ENCODE measurements around the gene OVCA2. TPM values are rescaled to one million over a fixed set of nuclear protein-coding genes. Genes with fewer than 3 reads are reported as not detected.

The OVCA2 gene
- total RNA-seq, 1 experiment from 2014 or later, result 42.5 TPM

DNA sequence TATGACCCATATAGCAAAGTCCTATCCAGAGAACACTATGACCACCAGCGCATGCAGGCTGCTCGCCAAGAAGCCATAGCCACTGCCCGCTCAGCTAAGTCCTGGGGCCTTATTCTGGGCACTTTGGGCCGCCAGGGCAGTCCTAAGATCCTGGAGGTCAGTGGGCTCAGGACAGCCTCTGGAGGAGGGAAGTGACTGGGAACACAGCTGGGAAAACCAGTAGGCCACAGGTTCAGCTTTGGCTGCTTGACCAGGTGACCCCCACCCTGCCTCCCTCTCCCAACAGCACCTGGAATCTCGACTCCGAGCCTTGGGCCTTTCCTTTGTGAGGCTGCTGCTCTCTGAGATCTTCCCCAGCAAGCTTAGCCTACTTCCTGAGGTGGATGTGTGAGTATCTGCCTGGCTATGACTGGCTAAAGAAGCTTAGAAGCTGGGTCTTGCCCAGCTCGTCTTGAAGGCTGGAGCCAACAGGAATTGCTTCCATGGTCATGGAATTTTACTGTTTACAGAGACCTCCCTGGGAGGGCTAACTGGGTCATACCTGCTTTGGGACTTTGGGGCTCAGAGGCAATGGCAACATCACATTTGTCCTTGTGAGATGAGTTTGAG, 1.5 kb upstream of the OVCA2 start:
- Histone ChIP-seq H3K4me1 (ENCODE audit: control insufficient read depth, insufficient read depth, low read length) (peaks cover 12% of the 10 kb centered on the region), H3K27me3 (ENCODE audit: control insufficient read depth, insufficient read depth, low read length) (no peaks in the 10 kb centered on the region), H3K4me3 (ENCODE audit: low read depth in 2 of 2, low read length in 2 of 2) (no peak overlapping the region), H3K9me3 (ENCODE audit: control insufficient read depth, insufficient read depth, low read depth, low read length) (no peaks in the 10 kb centered on the region), H3K36me3 (ENCODE audit: control insufficient read depth, insufficient read depth, low read length) (0 out of 2 replicates have a peak, but pooled peaks cover 3% of the 10 kb centered on the region), H3K27ac (ENCODE audit: low read length) (no peak overlapping the region)
- TF ChIP-seq SIN3A (IDR thresholded peaks at IDR 0.05; ENCODE audit: borderline replicate concordance, insufficient read depth, low read depth, low read length) (no peak), TCF7L2 (IDR thresholded peaks at IDR 0.05; ENCODE audit: low read depth, low read length) (no peak)
- TF ChIP-seq, protein P1, sequence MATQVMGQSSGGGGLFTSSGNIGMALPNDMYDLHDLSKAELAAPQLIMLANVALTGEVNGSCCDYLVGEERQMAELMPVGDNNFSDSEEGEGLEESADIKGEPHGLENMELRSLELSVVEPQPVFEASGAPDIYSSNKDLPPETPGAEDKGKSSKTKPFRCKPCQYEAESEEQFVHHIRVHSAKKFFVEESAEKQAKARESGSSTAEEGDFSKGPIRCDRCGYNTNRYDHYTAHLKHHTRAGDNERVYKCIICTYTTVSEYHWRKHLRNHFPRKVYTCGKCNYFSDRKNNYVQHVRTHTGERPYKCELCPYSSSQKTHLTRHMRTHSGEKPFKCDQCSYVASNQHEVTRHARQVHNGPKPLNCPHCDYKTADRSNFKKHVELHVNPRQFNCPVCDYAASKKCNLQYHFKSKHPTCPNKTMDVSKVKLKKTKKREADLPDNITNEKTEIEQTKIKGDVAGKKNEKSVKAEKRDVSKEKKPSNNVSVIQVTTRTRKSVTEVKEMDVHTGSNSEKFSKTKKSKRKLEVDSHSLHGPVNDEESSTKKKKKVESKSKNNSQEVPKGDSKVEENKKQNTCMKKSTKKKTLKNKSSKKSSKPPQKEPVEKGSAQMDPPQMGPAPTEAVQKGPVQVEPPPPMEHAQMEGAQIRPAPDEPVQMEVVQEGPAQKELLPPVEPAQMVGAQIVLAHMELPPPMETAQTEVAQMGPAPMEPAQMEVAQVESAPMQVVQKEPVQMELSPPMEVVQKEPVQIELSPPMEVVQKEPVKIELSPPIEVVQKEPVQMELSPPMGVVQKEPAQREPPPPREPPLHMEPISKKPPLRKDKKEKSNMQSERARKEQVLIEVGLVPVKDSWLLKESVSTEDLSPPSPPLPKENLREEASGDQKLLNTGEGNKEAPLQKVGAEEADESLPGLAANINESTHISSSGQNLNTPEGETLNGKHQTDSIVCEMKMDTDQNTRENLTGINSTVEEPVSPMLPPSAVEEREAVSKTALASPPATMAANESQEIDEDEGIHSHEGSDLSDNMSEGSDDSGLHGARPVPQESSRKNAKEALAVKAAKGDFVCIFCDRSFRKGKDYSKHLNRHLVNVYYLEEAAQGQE (IDR thresholded peaks at IDR 0.05; ENCODE audit: insufficient read depth in 1 of 2, low read depth in 2 of 2, low read length in 1 of 2), result no peak
- POLR2A ChIA-PET, result interaction anchor here (0.6 kb wide), 1 partner anchor 9 kb away, joined by 5 read pairs; no protein-coding TSS in a partner anchor
- CTCF ChIA-PET, result no interaction called here
- intact Hi-C loops (cut with micrococcal nuclease; ENCODE audit: unreplicated experiment) (no loop called here), in situ Hi-C loops (cut with HindIII; ENCODE audit: low pct_unique_long_range_greater_than_20kb, low sequenced_read_pairs) (no loop called here)
- BruUV-seq (replicated peaks), result no TSS peak
- DNase-seq (ENCODE audit: low read depth, low spot score) (no peak), ATAC-seq (no peak)

DNA sequence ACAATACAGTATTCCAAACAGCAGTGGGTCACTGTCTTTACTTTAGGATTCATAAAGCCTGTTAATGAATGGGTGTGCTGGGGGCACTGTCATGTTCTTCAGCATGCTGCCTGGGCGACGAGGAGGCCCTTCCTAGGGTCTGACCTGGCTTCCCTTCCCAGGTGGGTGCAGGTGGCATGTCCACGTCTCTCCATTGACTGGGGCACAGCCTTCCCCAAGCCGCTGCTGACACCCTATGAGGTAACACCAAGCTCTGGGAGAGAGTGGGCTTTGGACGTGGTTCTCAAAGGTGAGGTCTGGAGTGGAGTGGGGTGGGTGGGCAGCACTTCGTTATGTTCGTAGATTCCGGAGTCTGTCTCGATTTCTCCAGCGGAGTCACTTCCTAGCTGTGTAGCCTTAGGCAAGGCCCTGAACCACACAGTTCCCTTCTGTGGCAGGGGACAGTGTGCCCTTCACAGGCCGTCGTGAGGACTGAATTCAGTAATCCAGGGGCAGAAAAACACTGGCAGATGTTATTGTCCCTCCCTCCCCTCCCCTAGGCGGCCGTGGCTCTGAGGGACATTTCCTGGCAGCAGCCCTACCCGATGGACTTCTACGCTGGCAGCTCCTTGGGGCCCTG, 771 bp upstream of the OVCA2 start:
- intact Hi-C loops (cut with micrococcal nuclease; ENCODE audit: unreplicated experiment), result no loop called here
- ChIA-PET CTCF (no interaction called here), POLR2A (interaction anchor here (0.6 kb wide), 1 partner anchor 9 kb away, joined by 5 read pairs; no protein-coding TSS in a partner anchor)
- no peak for DNase-seq (ENCODE audit: low read depth, low spot score)
- TF ChIP-seq, protein P2, sequence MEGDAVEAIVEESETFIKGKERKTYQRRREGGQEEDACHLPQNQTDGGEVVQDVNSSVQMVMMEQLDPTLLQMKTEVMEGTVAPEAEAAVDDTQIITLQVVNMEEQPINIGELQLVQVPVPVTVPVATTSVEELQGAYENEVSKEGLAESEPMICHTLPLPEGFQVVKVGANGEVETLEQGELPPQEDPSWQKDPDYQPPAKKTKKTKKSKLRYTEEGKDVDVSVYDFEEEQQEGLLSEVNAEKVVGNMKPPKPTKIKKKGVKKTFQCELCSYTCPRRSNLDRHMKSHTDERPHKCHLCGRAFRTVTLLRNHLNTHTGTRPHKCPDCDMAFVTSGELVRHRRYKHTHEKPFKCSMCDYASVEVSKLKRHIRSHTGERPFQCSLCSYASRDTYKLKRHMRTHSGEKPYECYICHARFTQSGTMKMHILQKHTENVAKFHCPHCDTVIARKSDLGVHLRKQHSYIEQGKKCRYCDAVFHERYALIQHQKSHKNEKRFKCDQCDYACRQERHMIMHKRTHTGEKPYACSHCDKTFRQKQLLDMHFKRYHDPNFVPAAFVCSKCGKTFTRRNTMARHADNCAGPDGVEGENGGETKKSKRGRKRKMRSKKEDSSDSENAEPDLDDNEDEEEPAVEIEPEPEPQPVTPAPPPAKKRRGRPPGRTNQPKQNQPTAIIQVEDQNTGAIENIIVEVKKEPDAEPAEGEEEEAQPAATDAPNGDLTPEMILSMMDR (IDR thresholded peaks at IDR 0.05), result no peak
- TF ChIP-seq, protein P1 (IDR thresholded peaks at IDR 0.05; ENCODE audit: insufficient read depth in 1 of 2, low read depth in 2 of 2, low read length in 1 of 2), result no peak
- TF ChIP-seq TCF7L2 (IDR thresholded peaks at IDR 0.05; ENCODE audit: low read depth, low read length) (no peak), POLR2AphosphoS5 (IDR thresholded peaks at IDR 0.05; ENCODE audit: low read depth, low read length) (no peak), SIN3A (IDR thresholded peaks at IDR 0.05; ENCODE audit: borderline replicate concordance, insufficient read depth, low read depth, low read length) (no peak)
- BruUV-seq (replicated peaks), result no TSS peak
- Histone ChIP-seq H3K27me3 (ENCODE audit: control insufficient read depth, insufficient read depth, low read length) (no peaks in the 10 kb centered on the region), H3K36me3 (ENCODE audit: control insufficient read depth, insufficient read depth, low read length) (0 out of 2 replicates have a peak, but pooled peaks cover 3% of the 10 kb centered on the region), H3K9me3 (ENCODE audit: control insufficient read depth, insufficient read depth, low read depth, low read length) (no peaks in the 10 kb centered on the region), H3K27ac (ENCODE audit: low read length) (peak overlapping the region; percentile 48; the same call in 1 of the 2 replicates), H3K4me1 (ENCODE audit: control insufficient read depth, insufficient read depth, low read length) (peaks cover 12% of the 10 kb centered on the region), H3K4me3 (ENCODE audit: low read depth in 2 of 2, low read length in 2 of 2) (peak overlapping the region; percentile 72 to 77)
- in situ Hi-C loops (cut with HindIII; ENCODE audit: low pct_unique_long_range_greater_than_20kb, low sequenced_read_pairs), result no loop called here
- ATAC-seq, result no peak; the same call in 1 of the 2 replicates
